ENCODE results near the gene GADD45B.
"Not testable (repeated sequence)": the region's sequence is repeated elsewhere in the genome, so short reads cannot be mapped to it uniquely, and the experiment has no call there.

Gene GADD45B

DNA sequence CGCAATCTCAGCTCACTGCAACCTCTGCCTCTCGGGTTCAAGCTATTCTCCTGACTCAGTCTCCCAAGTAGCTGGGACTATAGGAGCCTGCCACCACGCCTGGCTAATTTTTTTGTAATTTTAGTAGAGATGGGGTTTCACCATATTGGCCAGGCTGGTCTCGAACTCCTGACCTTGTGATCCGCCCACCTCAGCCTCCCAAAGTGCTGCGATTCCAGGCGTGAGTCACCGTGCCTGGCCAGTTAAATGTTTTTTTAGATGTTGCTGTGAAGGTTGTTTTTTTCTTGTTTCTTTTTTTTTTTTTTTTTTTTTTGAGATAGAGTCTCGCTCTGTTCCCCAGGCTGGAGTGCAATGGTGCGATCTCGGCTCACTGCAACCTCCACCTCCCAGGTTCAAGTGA, 42.9 kb downstream of the GADD45B start:
- DNase-seq: not testable (repeated sequence)

- DNase-seq: no peak
Observed at GRCh38 chr19:2519482-2519881, 43.6 kb downstream of the GADD45B start.

GRCh38 chr19:2523630-2524311, 47.8 kb downstream of the GADD45B start:
- no peak for DNase-seq

DNA sequence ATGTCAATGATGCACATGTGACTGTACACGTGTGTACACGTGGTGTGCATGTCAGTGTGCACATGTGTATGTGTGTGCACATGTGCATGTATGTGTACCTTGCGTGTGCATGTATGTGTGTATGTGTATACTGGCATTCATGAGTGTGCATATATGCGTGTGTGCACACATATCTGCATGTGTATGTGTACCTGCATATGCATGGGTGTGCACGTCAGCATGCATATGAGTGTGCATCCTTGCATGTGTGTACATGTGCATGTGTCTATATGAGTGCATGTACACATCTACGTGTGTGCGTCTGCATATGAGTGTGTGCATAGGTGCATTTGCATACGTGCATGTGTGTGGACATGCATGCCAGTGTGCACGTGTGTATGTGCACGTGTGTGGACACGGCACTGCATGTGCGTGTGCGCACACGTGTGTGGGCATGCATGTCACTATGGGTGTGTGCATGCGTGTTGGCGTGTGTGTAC, 48.5 kb downstream of the GADD45B start:
- DNase-seq: no peak

- DNase-seq: no peak
Observed at GRCh38 chr19:2524840-2525723, 49.2 kb downstream of the GADD45B start.

DNA sequence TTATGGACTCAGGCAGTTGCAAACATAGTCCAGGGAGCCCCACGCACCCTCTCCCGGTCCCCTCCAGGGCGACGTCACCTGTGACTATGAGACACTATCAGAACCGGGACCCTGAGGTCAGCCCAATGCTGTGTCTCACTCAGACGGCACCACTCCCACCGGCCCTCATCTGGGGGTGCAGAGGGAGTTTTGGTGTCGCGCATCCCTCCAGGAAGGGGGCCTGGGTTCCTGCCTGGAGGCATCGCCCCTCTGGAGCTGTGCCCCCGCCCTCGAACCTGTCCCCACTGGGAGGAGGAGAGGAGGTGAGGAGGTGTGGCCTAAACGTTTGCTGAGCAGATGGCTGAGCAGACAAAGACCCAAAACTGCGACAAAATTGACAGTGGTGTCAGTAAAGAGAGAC, 51.2 kb downstream of the GADD45B start:
- DNase-seq: no peak

DNA sequence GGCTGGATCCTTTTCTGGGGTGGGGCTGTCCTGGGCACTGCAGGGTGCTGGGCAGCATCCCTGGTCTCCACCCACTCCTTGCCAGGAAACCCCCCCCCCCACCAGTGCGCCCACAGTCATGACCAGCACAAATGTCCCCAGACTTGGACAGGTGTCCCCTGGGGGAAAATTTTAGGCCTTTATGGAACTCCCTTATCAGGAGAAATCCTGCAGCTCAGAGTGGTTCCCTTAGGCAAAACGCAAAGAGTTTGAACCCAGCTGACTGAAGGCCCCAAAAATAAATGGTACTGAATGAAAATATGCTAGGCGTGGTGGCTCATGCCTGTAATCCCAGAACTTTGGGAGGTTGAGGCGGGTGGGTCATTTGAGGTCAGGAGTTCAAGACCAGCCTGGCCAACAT, 51.8 kb downstream of the GADD45B start:
- no peak for DNase-seq
